Caki2 (cell line): Measurements from ENCODE around the gene SYNC. TPM values are rescaled to one million over a fixed set of nuclear protein-coding genes. Genes with fewer than 3 reads are reported as not detected.

ENCODE experiments used
- DNase-seq: peaks from one replicate; pipeline ENCODE4 v3.0.0-alpha.2; 2015; ENCODE audit warnings: low read depth
- in situ Hi-C: cut with HindIII; loops from 2 replicates; pipeline ENCODE4 v1.10.0; 2016; ENCODE audit warnings: low sequenced_read_pairs, low pct_unique_long_range_greater_than_20kb, mixed read lengths
- total RNA-seq: library from RNA; depleted of rRNA; stranded (reverse); fragments of >200 nt; shearing (Covaris generic); gene quantifications from 2 replicates; pipeline ENCODE4 v1.2.3, GENCODE V29; 2014; ENCODE audit warnings: low replicate concordance; rRNA removed

Gene SYNC
- 0.75 and 0.84 TPM in 2 replicates for total RNA-seq

DNA sequence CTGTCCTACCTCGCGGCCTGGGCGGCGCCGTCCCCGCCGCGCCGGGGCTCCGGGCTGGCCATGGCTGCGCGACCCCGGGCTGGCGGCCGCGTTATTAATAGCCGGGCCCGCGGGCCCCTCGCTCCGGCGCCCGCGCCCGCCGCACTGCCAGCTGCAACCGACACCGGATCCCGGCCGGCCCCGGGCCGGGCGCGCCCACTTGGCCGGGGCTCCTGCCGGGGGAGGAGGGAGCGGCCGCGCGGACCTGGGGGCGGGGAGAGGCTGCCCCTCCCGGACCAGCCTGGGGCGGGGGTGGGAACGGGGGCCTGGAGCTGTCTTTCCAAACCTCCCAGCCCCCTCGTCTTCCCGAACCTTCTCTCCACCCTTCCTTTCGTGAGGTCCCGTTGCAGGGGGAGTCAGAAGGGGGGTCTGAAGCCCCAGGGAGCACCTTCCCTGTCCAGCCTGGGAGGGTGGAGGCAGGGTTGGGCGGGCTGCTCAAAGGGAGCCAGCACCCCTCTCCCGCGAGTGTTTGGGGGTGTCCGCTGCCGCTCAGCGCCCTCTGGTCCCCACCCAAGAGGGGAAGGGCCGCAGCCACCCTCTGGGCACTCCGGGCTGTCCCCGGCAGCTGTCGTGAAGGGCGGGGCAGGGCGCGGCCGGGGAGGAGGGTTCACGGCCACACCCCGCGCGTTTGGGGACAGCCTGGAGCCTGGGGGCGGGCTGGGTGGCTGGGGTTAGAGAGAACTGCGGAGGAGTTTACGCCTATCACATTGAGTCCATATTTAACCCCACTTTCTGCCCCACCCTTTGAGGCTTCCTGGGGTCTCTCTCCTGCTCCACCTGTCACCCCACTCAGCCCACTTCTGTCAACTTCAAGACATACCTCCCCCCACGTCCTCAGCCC, at the start of gene SYNC:
SYNC (minus strand) TSS at position 172 of the 880 bp plus-strand sequence; CDS start at position 62, 110 bp downstream.
- in situ Hi-C loops, result no loop called here
- DNase-seq, result no peak

DNA sequence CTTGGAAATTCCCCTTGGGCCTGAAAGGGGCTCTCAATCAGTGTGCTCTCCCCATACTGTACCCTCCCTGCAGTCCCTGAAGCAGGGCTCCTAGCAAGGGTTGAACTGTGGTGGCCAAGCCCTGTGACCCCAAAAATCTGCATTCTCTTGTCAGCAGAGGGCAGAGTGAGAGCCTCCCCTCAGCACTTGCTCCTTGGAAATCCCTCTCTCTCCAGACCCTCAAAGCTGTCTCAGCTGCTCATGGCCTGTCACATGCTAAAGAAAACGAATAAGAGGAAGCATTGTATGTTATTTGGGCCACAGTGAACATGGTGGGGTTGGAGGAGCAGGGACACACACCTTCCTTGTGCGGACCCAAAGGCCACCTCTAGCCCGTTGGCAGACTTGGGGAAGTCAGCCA, 47.2 kb upstream of the SYNC start:
- DNase-seq, result no peak
- in situ Hi-C loops, result no loop called here

DNA sequence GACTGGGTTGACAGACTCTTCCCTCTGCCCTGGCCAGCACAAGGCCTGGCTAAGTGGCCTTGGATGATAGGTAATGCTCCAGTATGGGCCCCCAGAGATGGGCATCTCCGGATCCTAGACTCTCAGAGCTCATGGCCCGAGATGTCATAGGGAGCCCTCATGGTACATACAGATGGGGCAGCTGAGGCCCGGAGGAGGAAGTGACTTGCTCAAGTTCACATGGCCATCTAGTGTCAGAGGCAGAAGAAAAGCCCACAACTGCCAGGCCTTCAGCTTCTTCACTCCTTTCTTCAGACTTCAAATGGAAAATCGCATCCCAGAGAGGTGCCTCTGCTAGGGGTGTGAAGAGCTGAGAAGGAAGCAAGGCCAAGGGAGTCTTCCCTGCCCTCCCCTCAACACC, 46.8 kb upstream of the SYNC start:
- in situ Hi-C loops, result no loop called here
- no peak for DNase-seq

DNA sequence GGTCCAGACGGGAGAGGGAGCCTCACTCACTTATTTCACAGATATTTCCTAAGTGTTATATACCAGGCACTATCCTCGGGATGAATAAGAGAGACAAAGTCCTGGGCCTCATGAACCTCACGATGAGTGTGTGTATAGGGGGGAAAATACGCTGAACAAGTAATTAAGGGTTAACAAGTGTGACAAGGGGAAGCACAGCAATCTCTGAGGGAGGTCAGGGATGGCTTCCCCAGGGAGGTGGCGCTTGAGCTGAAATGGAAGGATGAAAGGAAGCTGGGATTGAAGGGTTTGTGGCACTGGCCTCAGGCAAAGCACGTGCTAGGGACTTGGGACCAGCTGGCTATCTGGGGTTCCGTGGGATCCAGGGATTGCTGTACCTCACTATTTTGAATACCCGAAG, 46.4 kb upstream of the SYNC start:
- in situ Hi-C loops, result no loop called here

DNA sequence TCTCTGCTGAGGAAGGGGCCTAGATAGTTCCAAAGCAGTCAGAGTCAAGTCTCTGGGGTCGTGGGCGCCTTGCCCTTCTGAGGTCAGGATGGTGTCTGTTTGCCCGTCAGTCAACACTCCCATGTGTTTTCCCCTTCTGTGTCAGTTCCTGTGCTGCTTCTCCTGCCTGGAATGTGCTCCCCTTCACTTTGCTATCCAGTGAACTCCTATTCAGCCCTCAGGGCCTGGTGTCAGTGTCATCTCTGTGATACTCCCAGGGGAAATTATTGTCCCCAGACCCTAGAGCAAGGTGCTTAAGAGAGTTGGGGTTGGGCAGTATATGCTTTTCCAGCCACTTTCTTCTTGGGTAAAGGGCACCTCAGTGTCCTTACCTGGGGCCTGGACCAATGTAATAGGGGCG, 45.8 kb upstream of the SYNC start:
- in situ Hi-C loops, result no loop called here
- no peak for DNase-seq

More for the DNA sequence above, 46.4 kb upstream of the SYNC start:
- DNase-seq, result no peak

DNA sequence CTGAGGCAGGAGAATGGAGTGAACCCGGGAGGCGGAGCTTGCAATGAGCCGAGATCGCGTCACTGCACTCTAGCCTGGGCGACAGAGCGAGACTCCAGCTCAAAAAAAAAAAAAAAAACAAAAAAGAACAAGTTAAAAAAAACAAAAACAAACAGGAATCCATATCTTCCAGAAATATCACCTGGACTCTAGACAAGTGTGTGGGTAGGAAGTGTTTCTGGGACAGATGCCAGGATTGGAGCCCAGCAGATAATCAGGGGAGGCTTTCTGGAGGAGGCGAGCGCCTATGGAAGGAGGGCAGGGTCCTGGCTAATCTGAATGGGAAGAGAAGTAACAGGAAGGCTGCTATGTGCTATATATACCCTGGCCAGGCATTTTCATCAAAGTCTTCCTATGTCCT, 43.6 kb upstream of the SYNC start:
- in situ Hi-C loops, result no loop called here
- DNase-seq, result no peak

DNA sequence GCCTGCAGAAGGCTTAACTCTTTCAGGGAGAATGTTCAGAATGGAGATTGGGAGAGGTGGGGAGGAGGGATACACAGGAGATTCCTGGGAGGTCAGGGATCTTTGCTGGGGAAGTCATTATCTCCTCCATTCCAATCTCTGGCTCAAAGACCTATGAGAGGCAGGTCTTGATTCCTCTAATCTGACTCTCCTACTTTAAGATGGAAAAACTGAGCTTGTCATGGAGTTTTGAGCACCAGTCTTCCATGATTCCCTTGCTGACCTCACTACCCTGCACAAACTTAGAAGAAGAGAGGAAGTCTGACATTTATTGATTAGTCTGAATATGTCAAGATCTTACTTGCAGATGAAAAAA, 41.5 kb upstream of the SYNC start:
- in situ Hi-C loops, result no loop called here

DNA sequence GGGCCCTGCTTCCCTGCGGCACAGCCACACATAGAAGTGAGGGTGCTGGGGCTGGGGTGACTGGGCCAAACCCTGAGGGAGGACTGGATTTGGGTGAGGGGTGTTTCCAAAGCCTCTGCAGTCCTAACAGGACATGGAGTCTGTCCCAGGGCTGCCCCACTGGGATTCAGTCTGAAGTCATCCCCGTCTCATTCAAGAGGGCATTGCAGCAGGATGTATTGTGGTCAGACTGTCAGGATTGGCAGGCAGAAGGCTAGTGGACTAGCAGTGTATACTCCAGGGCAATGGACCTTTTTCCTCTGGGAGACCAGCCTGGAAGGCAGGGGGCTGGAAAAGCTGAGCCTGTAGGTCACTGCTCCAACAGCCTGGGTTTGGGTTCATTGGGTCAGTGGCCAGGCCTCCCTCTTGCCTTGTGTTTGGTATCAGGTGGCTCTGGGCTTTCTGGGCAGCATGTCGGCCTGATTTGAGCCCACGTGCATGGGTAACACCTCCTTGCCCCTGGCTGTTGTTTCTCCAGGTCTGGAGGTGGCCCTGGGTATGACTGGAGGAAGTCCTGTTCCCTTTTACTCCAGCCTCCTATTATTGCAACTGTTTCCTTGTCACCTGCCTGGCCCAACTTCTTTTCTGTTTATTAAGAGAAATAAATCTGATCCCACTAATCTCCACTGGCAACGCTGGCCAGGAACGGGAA, 41.0 kb upstream of the SYNC start:
- peak; percentile 53 for DNase-seq
- in situ Hi-C loops, result no loop called here

More for the DNA sequence above, 41.5 kb upstream of the SYNC start:
- no peak for DNase-seq

DNA sequence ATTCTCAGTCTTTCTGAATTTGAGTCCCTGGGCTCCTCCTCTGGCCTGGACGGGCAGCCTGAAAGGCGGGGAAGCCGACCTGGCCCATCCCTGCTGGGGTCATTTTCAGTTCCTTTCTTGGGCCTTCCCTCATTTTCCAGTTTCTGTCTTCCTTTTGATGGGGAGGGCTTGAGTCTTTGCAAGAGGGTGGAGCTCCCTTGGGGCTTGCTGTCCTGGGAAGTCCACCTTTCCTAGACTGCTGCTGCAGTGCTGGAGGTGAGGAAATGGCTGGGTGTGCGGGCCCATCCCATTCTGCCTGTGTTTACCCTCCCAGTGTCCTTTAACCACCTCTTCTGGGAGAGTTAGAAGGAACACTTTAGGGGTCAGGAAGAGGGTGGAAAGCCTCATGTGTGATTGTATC, 40.4 kb upstream of the SYNC start:
- peak; percentile 50 for DNase-seq
- in situ Hi-C loops, result no loop called here

DNA sequence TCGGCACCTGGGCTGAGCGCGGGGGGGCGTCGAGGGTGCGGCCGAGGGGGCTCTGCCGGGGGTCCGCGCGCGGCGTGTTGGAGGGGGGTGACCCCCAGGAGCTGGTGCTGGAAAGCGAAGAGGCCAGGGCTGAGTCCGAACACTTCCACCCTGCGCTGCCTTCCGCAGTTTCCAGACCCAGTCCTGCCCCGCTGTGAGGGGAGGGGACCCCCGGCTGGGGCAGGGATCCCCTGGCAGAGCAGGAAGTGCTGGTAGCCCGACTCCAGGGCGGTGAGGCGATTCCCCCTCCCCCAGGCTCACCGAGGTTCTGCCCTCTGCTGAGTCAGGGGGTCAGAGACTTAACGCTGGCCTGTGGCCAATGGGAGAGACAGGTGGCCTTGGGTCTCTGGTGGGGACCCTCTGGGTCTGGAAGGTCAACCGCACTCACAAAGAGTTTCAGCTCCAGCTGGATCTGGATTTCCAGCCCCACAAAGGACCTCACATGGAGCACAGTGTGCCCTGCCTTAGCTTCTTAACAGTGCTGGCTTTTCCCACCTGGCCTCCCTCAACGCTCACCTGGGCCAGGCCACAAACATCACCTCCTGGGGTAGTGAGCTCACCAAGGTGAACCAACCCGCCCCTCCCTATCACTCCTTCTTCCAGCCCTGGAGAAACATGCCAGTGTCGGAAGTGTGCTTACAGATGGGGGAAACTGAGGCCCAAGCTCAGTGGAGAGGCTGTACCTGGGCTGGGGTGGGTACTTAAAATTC, 39.8 kb upstream of the SYNC start:
- DNase-seq, result no peak

DNA sequence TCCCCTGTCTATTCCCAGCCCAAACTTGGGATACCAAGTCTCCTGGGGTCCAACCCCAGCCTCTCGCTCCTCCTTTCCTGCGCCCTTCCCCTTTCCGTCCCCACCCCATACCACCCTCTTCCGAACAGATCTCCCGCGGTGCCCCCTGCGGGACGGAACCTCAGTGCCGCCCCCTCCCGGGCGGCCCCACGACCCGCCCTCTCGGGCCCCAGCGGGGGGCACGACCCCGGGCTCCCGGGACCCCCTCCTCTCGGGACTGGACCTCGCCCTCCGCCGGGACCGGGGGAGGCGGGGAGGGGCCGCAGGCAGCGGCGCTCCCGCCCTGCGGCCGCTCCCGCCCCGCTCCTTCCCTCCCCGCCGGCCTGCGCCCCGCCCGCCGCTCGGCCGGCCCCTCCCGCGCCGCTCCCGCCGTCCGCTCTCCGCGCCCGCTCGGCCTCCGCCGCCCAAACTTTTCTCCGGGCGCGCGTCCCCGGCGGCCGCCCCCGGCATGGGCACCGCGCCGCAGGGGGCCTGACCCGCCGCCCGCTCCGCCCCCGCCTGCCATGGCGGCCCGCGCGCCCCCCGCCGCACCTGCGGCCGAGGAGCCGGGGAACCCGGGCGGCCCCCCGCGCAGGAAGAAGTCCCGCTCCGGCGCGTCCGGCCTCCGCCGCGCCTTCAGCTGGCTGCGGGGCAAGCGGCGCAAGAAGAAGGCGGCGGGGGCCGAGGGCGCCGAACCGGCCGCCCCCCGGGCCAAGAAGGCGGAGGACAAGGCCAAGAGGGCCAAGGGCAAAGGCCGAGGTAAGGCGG, 39.0 kb upstream of the SYNC start:
- DNase-seq, result no peak
- in situ Hi-C loops, result no loop called here

More for the DNA sequence above, 39.8 kb upstream of the SYNC start:
- in situ Hi-C loops, result no loop called here

DNA sequence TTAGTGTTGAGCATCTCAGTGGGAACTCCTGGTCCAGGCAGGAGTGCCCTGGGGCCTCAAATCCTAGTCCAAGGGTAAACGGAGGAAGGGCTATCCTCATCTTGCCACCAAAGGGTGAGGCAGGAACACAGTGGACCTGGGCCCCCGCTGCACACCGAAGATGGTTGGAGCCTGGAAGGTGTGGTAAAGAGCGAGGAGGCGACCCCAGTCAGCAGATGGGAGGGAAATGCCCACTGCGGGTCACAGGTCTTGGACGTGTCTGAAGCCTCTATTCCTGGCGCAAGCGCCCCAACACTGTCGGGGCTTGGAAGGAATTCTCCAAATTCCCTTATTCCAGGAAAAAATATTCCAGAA, 38.5 kb upstream of the SYNC start:
- in situ Hi-C loops, result no loop called here
- DNase-seq, result no peak

DNA sequence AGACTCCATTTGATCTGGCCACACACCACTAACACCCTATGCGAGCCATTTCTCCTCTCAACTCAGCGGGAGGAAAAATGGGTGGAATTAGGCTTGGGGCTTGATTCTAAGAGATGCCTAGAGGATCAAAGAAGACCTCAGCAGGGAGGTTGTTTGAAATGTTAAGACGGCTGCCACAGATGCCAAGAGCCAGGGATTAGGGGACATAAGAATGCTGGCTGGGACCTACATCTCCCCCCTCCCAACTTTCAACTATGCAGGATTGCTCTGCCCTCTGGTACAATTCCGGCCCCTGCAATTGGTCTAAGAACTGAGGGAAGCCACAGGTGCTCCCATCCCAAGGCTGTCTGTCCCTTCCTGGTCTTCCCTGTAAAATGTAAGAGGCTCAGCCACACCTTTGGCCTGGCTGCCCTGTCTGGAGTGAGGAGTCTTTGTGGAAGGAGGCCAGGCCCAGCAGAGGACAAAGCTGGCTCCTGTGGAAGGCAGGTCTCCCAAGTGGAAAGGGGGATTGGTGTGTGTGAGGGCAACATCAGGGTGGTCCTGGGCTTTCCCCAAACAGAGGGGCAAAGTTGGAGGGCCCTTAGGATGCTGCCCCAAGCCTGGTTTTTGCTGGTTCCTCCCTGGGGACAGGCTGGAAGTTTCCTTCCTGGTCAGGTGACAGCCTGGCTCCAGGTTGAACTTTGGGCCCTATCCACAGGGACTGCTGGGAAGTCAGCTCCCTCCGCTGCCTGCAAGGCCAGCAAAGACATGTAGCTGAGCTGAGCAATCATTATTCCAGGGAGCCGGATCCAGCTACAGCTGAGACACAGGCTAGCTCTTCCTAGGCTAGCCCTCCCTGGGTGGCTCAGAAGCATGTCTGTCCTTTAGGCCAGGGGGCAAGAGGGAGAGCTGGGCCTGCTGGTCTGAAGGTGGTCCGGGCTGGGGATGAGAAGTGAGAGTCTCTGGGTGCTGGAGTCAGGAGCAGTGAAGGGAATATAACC, 34.5 kb upstream of the SYNC start:
- DNase-seq, result no peak
- in situ Hi-C loops, result no loop called here

DNA sequence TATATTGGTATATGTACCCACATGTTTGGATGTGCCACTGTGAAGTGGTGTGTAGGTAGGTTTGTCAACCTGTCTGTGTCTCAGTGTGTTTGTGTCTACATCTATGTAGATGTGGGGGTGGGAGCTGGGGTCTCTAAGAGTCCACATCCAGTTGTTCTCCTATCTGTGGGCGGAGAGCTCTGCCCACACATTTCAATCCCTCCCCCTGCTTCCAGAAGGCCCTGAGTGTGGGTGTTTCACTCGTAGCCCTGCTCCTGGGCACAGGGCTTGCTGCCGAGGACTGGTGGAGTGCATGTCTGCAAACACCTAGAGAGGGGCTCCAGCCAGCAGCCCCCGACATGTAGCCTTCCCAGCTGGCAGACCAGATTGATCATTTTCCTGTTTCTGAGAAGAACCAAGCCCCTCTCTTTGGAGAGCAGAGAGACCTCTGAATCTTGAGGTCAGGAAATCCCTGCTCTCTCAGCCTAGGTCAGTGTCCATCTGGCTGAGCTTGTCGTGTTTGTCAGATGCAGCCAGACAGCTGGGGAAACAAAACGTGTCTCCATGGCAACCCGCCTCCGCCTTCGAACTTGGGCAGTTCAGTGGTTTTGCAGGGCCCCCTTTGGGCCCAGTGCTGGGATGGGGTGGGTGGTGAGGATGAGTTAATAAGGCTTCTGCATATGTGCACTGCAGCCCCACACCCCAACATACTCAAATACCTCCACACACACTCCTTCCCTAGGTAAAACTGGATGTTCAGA, 31.2 kb upstream of the SYNC start:
- in situ Hi-C loops, result no loop called here

DNA sequence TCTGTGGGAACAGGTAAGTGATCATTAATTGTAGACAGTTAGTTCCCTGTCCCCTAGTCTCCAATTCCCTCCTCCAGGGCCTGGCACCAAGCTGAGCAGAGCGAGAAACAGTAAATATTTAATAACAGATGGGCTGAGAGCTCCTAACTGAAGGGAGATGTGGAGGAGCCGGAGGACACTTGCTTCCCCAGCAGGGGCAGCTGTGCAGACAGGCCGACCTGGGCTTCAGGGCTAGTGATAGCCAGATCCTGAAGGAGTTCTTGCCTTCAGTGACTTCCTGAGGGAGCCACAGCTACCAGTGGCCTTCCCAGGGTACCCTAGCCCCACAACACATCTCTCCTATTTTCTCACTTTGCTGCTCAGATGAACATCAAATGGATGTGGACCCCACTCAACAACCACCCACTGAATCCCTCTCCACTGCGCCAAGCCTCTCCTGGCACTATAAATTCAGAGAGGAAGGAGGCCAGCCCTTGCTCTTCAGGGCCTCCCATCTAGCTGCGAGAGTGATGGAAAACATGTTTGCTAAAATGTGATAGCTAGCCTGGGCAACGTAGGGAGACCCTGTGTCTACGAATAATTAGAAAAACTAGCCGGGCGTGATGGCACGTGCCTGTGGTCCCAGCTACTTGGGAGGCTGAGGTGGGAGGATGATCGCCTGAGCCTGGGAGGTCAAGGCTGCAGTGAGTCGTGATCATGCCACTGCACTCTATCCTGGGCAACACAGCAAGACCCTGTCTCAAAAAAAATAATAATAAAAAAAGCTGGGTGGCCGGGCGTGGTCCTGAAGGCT, 26.9 kb upstream of the SYNC start:
- DNase-seq, result no peak
- in situ Hi-C loops, result no loop called here

More for the DNA sequence above, 31.2 kb upstream of the SYNC start:
- DNase-seq, result no peak
